Effector CD8-positive, alpha-beta T cell (primary cell): ENCODE results near the gene AKR7A3.
A peak's percentile ranks its signal among the peaks of the same experiment; 100 is the strongest.

ENCODE experiments used
- DNase-seq: peaks from one replicate; lab custom pipeline; 2025; lab: John Stamatoyannopoulos, UW

The AKR7A3 gene

DNA sequence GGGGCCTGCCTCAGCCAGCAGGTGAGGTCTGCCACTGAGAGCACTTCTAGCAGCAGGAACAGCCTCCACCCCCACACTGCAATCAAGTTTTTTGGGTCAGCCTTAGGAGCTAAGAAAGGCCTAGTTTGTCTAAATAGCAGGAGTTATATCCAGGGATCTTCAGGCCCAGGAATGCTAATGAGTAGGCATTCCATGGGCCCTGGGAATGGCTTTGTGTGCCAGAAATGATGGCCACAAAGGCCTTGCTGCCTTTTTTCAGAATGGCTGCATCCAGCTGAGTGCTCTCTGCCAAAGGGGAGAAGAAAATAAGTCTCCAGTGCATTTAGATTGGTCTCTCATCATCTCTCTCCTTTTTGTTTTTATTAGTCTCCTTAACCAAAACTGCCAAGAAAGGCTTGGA is 34.2 kb downstream of the AKR7A3 start:
- no peak for DNase-seq

DNA sequence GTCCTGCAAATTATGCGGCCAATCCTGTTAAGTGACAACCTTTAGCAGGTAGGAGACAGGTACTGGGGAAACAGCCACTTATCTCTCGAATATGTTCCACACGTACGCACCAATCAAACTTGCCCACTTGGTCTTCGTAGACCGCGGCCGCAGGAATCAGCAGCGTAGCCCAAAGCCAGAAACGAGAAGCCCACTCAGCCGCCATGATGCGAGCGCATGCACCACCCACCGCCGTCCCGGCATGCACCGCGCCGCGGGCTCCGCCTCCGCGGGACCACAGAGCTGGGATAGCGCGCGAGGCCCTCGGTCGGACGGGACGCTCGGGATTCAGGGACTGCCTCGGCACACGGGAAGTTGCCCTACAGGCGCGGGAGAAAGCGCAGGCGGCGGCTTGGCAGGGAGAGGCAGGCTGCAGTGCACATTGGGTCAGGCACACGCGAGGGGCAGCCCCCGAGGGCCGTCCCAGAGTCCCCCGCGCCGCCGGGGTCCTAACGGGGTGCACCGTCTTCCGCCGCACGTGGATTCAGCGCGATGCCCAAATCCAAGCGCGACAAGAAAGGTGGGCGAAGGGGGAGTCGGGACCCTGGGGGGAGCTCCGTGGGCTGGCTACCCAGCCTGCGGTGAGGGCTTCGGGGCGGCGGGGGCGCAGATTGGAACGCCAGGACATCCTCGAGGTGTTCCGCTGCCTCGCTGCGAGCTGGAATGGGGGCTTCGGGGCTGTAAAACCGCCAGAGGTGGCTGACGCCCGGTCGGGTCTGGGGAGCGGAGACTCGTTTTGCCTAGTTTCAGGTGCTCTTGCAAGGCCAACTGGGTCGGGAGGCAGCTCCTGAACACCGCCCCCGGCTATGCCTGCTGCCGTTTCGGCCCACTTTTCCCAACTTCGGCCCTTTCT is 37.0 kb downstream of the AKR7A3 start, which contains the start of the genes EMC1 and MRTO4:
Gene EMC1 (minus strand): TSS at position 220 of the 892 bp plus-strand sequence. CDS start 15 bp downstream, at position 205.
Gene MRTO4 (plus strand): TSS at position 501 of the 892 bp plus-strand sequence. CDS start 31 bp downstream, at position 532.
- peak; percentile 84 for DNase-seq

DNA sequence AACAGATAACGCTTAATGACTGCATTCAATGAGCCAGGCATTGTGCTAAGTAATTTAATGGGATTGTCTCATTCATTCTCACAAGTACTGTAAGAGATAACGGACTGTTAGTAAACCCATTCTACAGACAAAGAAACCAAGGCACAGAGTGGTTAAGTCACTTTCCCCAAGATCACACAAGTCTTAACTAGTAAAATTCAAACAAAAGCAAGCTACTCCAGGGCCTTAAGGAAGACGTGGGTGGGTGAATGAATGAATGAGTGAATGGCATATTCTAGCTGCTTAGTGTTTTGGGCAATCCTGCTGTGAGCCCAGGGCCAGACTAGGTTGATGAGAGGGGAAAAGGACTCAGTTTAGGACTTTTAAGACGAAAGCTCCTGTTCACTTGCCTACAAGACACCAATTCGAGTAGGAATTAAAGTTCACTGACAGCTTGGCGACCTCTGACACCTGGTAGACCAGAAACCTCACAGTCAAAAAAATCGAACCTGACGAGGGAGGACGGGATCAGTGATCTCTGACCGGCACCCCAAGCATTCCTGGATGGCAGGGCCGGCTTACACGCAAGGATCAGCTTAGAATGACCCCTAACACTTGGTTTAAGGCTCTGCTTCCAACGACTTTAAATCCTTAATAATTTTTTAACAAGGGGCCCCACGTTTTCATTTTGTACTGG is 37.8 kb downstream of the AKR7A3 start:
- DNase-seq = no peak

DNA sequence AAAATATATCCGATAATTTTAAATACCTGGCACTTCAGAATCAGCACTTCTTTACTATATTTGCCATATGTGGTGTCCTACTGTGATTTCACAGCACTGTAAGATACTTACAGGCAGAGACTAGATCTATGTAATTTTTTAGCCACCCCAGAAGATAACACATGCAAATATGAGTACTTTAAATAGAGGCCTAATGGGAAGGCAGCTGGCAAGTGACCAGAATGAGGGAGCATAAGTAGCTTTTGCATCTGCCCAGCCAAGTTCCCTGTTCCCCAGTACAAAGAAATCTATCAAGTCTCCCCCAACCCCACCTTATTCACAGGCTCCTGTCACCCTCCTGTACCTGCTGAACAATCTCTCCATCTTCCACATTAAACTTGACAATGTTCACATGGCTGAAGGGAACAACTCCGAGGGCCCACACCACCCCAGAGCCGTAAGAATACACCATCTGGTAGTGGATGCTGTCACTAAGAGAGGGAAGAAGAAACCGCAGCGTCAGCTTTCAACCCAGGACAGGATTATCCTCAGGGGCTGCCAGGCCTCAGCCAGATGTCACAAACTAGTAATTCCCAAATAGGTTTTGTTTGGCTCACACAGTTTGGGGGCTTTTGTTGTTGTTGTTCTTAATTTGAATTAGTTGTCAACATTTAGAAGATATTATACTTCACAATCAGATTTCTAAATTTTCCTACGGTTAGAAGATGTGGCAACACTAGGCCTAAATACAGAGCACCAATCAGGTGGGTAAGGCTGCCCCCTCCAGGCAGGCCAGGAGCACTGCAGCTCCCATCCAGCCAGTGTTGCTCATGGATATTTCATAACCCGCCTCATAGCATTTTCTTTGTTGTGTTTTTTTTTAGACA is 47.7 kb downstream of the AKR7A3 start:
- DNase-seq = peak; percentile 51

DNA sequence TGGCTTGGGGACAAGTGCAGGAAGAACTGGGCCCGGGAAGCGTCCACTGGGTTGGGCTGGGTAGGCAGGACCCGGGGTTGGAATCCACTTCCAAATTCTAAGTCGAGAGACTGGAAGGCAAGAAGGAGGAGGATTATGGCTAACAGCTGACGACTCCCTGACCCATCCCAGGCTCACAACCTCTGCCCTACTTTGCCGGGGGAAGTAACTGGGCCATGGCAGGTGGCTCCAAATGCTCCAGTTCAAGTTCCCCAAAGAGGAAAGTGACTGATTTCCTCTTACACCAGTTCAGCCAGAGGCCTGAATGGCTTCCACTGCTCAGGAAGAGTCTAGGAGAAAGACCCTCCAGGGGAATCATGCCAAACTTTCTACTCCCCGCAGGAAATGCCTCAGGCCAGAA is 48.7 kb downstream of the AKR7A3 start:
- no peak for DNase-seq

DNA sequence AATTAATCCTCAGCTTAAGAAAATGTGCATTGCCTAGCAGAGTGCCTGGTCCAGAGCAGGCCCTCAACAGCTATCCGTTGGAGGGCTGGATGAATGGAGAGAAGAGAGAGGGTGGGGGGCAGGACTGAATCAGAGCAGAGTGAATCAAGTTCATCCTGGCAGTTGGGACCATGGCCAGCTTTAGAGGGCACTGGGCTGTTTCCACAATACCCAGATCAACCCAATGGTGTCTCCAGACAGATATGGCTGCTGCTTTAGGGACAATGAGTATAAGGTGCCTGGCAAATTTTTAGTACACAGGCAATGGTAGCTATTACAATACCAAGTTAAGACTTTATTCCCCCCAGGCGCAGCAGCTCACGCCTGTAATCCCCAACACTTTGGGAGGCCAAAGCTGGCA is 54.3 kb downstream of the AKR7A3 start:
- DNase-seq = no peak
